ENCODE results near the gene TLX2.
A peak's percentile ranks its signal among the peaks of the same experiment; 100 is the strongest.

The TLX2 gene

GRCh38 chr2:74524005-74524404, 9.8 kb downstream of the TLX2 start:
- Histone ChIP-seq H2AFZ (ENCODE audit: low read length) (no peak overlapping the region), H3K9me3 (replicated peaks; ENCODE audit: insufficient read depth, low read length) (no peaks in the 10 kb centered on the region), H3K36me3 (replicated peaks; ENCODE audit: insufficient read depth, low read length) (peaks cover 11% of the 10 kb centered on the region), H3K9me2 (replicated peaks; ENCODE audit: insufficient read depth, low read length) (no peaks in the 10 kb centered on the region), H4K20me1 (ENCODE audit: insufficient read depth, low read length) (no peaks in the 10 kb centered on the region), H3F3A (ENCODE audit: insufficient read depth, low read length) (peaks cover 13% of the 10 kb centered on the region; the same call in 1 of the 2 replicates), H3K4me3 (ENCODE audit: low read length) (no peak overlapping the region), H3K4me2 (ENCODE audit: low read depth, low read length) (no peak overlapping the region), H3K4me1 (ENCODE audit: low read length) (peaks cover 8% of the 10 kb centered on the region), H3K27me3 (replicated peaks; ENCODE audit: insufficient read depth, low read length) (peaks cover 24% of the 10 kb centered on the region), H3K27ac (ENCODE audit: low read length) (no peak overlapping the region), H3K9ac (ENCODE audit: low read length) (no peak overlapping the region), H3K79me2 (ENCODE audit: low read length) (peaks cover 20% of the 10 kb centered on the region)
- TF ChIP-seq, protein P1, sequence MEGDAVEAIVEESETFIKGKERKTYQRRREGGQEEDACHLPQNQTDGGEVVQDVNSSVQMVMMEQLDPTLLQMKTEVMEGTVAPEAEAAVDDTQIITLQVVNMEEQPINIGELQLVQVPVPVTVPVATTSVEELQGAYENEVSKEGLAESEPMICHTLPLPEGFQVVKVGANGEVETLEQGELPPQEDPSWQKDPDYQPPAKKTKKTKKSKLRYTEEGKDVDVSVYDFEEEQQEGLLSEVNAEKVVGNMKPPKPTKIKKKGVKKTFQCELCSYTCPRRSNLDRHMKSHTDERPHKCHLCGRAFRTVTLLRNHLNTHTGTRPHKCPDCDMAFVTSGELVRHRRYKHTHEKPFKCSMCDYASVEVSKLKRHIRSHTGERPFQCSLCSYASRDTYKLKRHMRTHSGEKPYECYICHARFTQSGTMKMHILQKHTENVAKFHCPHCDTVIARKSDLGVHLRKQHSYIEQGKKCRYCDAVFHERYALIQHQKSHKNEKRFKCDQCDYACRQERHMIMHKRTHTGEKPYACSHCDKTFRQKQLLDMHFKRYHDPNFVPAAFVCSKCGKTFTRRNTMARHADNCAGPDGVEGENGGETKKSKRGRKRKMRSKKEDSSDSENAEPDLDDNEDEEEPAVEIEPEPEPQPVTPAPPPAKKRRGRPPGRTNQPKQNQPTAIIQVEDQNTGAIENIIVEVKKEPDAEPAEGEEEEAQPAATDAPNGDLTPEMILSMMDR (IDR thresholded peaks at IDR 0.05; ENCODE audit: low read length) = no peak
- TF ChIP-seq EZH2 (optimal IDR thresholded peaks at IDR 0.05; ENCODE audit: low read depth, low read length) = no peak
- no peak for TF ChIP-seq EZH2phosphoT487 (IDR thresholded peaks at IDR 0.05; ENCODE audit: low read length)
- no peak for DNase-seq

GRCh38 chr2:74524955-74525716, 10.9 kb downstream of the TLX2 start:
- H3K9me3 ChIP-seq (replicated peaks; ENCODE audit: insufficient read depth, low read length) = no peaks in the 10 kb centered on the region
- H3K4me1 ChIP-seq (ENCODE audit: low read length) = peaks cover 8% of the 10 kb centered on the region
- peaks cover 13% of the 10 kb centered on the region; the same call in 1 of the 2 replicates for H3F3A ChIP-seq (ENCODE audit: insufficient read depth, low read length)
- no peak overlapping the region for H3K27ac ChIP-seq (ENCODE audit: low read length)
- TF ChIP-seq EZH2phosphoT487 (IDR thresholded peaks at IDR 0.05; ENCODE audit: low read length) (no peak), EZH2 (optimal IDR thresholded peaks at IDR 0.05; ENCODE audit: low read depth, low read length) (no peak)
- TF ChIP-seq, protein P1 (IDR thresholded peaks at IDR 0.05; ENCODE audit: low read length) = no peak
- no peak overlapping the region for H3K4me2 ChIP-seq (ENCODE audit: low read depth, low read length)
- H3K27me3 ChIP-seq (replicated peaks; ENCODE audit: insufficient read depth, low read length) = peaks cover 13% of the 10 kb centered on the region
- no peak for DNase-seq
- H2AFZ ChIP-seq (ENCODE audit: low read length) = no peak overlapping the region
- no peaks in the 10 kb centered on the region for H3K9me2 ChIP-seq (replicated peaks; ENCODE audit: insufficient read depth, low read length)
- no peaks in the 10 kb centered on the region for H4K20me1 ChIP-seq (ENCODE audit: insufficient read depth, low read length)
- H3K9ac ChIP-seq (ENCODE audit: low read length) = no peak overlapping the region
- H3K36me3 ChIP-seq (replicated peaks; ENCODE audit: insufficient read depth, low read length) = peaks cover 11% of the 10 kb centered on the region
- peaks cover 29% of the 10 kb centered on the region for H3K79me2 ChIP-seq (ENCODE audit: low read length)
- no peak overlapping the region for H3K4me3 ChIP-seq (ENCODE audit: low read length)

DNA sequence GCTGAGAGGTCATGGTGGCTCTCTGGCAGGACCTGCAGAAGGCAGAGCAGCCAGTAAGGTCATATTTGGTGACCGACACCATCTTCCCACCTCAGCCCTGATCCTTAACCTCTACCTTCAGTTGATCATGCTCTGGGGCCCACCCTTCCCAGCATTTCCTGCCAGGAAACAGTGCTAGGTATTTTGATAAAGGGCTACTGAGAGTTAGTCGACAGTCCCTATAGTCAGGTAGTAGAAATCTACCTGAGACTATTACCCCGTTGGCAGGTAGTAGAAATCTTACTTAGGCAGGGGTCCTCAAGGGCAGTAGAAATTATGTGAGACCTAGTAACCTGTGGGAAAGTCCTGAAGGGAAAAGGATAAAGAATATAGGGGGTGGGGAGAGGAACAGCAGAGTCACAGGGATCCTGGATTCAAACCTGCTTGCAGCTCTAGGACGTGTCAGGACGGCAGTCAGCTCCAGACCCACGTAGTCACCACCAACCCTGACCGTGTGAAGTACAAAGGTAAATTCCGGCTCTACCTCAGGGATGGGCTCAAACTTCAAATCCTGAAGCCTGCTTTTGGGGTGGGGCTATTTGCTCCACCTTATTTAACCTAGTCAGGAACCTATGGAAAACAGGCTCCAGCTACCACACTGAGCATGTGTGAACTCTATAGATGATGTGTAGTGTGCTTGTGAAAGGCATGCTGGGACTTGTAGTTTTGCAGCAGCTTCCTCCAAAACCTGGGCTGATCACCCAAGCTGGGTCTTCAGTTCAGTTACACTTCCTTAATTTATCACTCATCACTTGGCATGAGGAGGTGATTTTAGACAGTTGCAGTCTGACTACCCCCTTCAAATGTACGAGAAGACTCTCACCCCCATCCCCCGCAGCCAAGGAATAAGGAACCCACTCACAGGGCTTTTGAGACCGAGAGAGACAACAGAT, 11.7 kb downstream of the TLX2 start, which contains the start of gene DQX1:
Gene DQX1 (minus strand): TSS at position 515 of the 932 bp plus-strand sequence. CDS start 502 bp downstream, at position 13.
- Histone ChIP-seq H3K9me2 (replicated peaks; ENCODE audit: insufficient read depth, low read length) (no peaks in the 10 kb centered on the region), H3F3A (ENCODE audit: insufficient read depth, low read length) (peaks cover 15% of the 10 kb centered on the region; the same call in 1 of the 2 replicates), H3K27me3 (replicated peaks; ENCODE audit: insufficient read depth, low read length) (0 out of 2 replicates have a peak, but pooled peaks cover 10% of the 10 kb centered on the region), H3K4me1 (ENCODE audit: low read length) (peaks cover 14% of the 10 kb centered on the region), H4K20me1 (ENCODE audit: insufficient read depth, low read length) (no peaks in the 10 kb centered on the region), H3K9me3 (replicated peaks; ENCODE audit: insufficient read depth, low read length) (no peaks in the 10 kb centered on the region), H3K4me2 (ENCODE audit: low read depth, low read length) (no peak within 1 kb of the TSS), H3K36me3 (replicated peaks; ENCODE audit: insufficient read depth, low read length) (peaks cover 11% of the 10 kb centered on the region), H2AFZ (ENCODE audit: low read length) (no peak within 1 kb of the TSS), H3K4me3 (ENCODE audit: low read length) (no peak within 1 kb of the TSS), H3K9ac (ENCODE audit: low read length) (no peak within 1 kb of the TSS), H3K79me2 (ENCODE audit: low read length) (peaks cover 36% of the 10 kb centered on the region), H3K27ac (ENCODE audit: low read length) (no peak within 1 kb of the TSS)
- TF ChIP-seq, protein P1 (IDR thresholded peaks at IDR 0.05; ENCODE audit: low read length) = no peak
- no peak for TF ChIP-seq EZH2phosphoT487 (IDR thresholded peaks at IDR 0.05; ENCODE audit: low read length)
- no peak for TF ChIP-seq EZH2 (optimal IDR thresholded peaks at IDR 0.05; ENCODE audit: low read depth, low read length)
- DNase-seq = peak; percentile 34
